K562 (cell line): ENCODE data around the gene ITGA11. TPM values are rescaled to one million over a fixed set of nuclear protein-coding genes. Genes with fewer than 3 reads are reported as not detected.

Experiments
- ATAC-seq: fragments of 200-7000 bp; cut with Tn5 transposase; 3 replicates; pipeline ENCODE4 v1.9.1; 2020; ENCODE audit warnings: moderate library complexity
- BruUV-seq: library from RNA; stranded (reverse); fragments of 400-500 nt; replicated peaks from 2 replicates; lab custom pipeline; 2021; lab: Mats Ljungman, UMichigan
- CTCF ChIA-PET: fragments of 300-600 bp; formaldehyde crosslinking; extraction: SDS; loops from one replicate; lab custom pipeline; 2021; ENCODE audit warnings: low intra/inter-chr PET ratio; lab: Yijun Ruan, JAX
- POLR2A ChIA-PET: fragments of 300-600, 350-650 bp; sonication (Branson Sonifier 250); formaldehyde crosslinking; extraction: SDS; loops from one replicate; lab custom pipeline; 2021; ENCODE audit warnings: antibody characterized with exemption, inconsistent platforms; lab: Yijun Ruan, JAX
- DNase-seq, 4 experiments: peaks; one replicate each; pipeline versions ENCODE4 v3.0.0 to v3.0.0-alpha.2; 2011 to 2018; ENCODE audit warnings: low spot score in 3 of 4, mixed read lengths in 3 of 4; ENCODE audit errors: extremely low read depth in 1 of 4
- FAIRE-seq: peaks from 2 replicates; lab custom pipeline; 2011; peaks lifted over from hg19 to GRCh38; lab: Jason Lieb, UNC
- H2AFZ ChIP-seq: 2 replicates; pipeline ENCODE4 v1.6.0; 2011; ENCODE audit warnings: low read depth, low read length, control low read depth, inconsistent platforms
- H3K27ac ChIP-seq: fragments of 200-600 bp; 3 replicates; pipeline ENCODE4 v1.8.0; 2011; ENCODE audit warnings: low read depth, mild to moderate bottlenecking, control low read depth, inconsistent platforms, low read length, moderate library complexity, mixed read lengths; ENCODE audit errors: extremely low read depth
- H3K27me3 ChIP-seq, 2 experiments: fragments of 300-600 bp in 1 of 2; 2 replicates in 1 of 2; 3 replicates in 1 of 2; pipeline versions ENCODE4 v1.6.0 to v1.8.0; 2011; ENCODE audit warnings: inconsistent platforms in 2 of 2, low read length in 2 of 2, mild to moderate bottlenecking in 1 of 2, mixed read lengths in 1 of 2, moderate library complexity in 1 of 2; ENCODE audit not compliant: control insufficient read depth in 2 of 2, insufficient read depth in 2 of 2
- H3K36me3 ChIP-seq: fragments of 300-600 bp; 3 replicates; pipeline ENCODE4 v1.8.0; 2011; ENCODE audit warnings: mild to moderate bottlenecking, low read length, inconsistent platforms; ENCODE audit not compliant: control insufficient read depth, insufficient read depth
- H3K4me1 ChIP-seq, 2 experiments: fragments of 200-600 bp in 1 of 2; replicated peaks in 1 of 2; 2 replicates in 1 of 2; 3 replicates in 1 of 2; pipeline versions ENCODE4 v1.5.1 to v1.8.0; 2011; ENCODE audit warnings: inconsistent platforms in 2 of 2, low read length in 2 of 2, mild to moderate bottlenecking in 1 of 2, mixed read lengths in 1 of 2, moderate library complexity in 1 of 2; ENCODE audit not compliant: control insufficient read depth in 2 of 2, insufficient read depth in 2 of 2
- H3K4me2 ChIP-seq: 2 replicates; pipeline ENCODE4 v1.6.1; 2011; ENCODE audit warnings: low read length, control low read depth, inconsistent platforms, mixed read lengths; ENCODE audit not compliant: insufficient read depth
- H3K4me3 ChIP-seq: fragments of 200-600 bp; sonication (generic), shearing (Covaris generic); 2 replicates; pipeline ENCODE4 v1.5.1; 2016; ENCODE audit warnings: control low read depth, inconsistent platforms
- H3K79me2 ChIP-seq: fragments of 200-600 bp; 3 replicates; pipeline ENCODE4 v1.8.0; 2011; ENCODE audit warnings: low read length, inconsistent platforms; ENCODE audit not compliant: control insufficient read depth, insufficient read depth
- H3K9ac ChIP-seq, 2 experiments: 2 replicates each; pipeline versions ENCODE4 v1.6.0 to v1.6.1; 2011; ENCODE audit warnings: low read depth in 2 of 2, low read length in 2 of 2, control low read depth in 1 of 2, inconsistent platforms in 1 of 2, mild to moderate bottlenecking in 1 of 2, mixed read lengths in 1 of 2; ENCODE audit not compliant: insufficient read depth in 1 of 2
- H3K9me1 ChIP-seq: one replicate; pipeline ENCODE4 v1.6.0; 2011; ENCODE audit warnings: inconsistent platforms, mild to moderate bottlenecking, low read length, moderate library complexity; ENCODE audit not compliant: control insufficient read depth, insufficient read depth
- H3K9me3 ChIP-seq: replicated peaks from 2 replicates; pipeline ENCODE4 v1.5.1; 2011; ENCODE audit warnings: low read depth, low read length, inconsistent platforms; ENCODE audit not compliant: control insufficient read depth, insufficient read depth
- H4K20me1 ChIP-seq: replicated peaks from 2 replicates; pipeline ENCODE4 v1.6.1; 2011; ENCODE audit warnings: low read length, inconsistent platforms, mixed read lengths; ENCODE audit not compliant: control insufficient read depth, insufficient read depth
- BCLAF1 ChIP-seq, 2 experiments: fragments of 450-650 bp in 1 of 2; IDR thresholded peaks; 2 replicates each; pipeline ENCODE4 v1.6.1; 2011 to 2017; ENCODE audit warnings: low read depth in 2 of 2, antibody characterized with exemption in 1 of 2, borderline replicate concordance in 1 of 2, low read length in 1 of 2, mild to moderate bottlenecking in 1 of 2, mixed read lengths in 1 of 2; ENCODE audit not compliant: control insufficient read depth in 1 of 2
- CBX1 ChIP-seq: sonication (generic); IDR thresholded peaks from 2 replicates; pipeline ENCODE4 v1.6.1; 2016; ENCODE audit warnings: antibody characterized with exemption, low read depth, mild to moderate bottlenecking
- FOXK1 ChIP-seq: sonication (generic); formaldehyde crosslinking; IDR thresholded peaks from 2 replicates; pipeline ENCODE4 v1.8.0; 2022; ENCODE audit warnings: missing genetic modification reagents, mild to moderate bottlenecking, borderline replicate concordance
- HDAC6 ChIP-seq: IDR thresholded peaks from 2 replicates; pipeline ENCODE4 v1.6.1; 2012; ENCODE audit warnings: low read depth, mild to moderate bottlenecking, control low read depth, inconsistent platforms, low read length, moderate library complexity
- HOMEZ ChIP-seq: fragments of 250-450 bp; sonication (Bioruptor Pico); IDR thresholded peaks from 2 replicates; pipeline ENCODE4 v1.4.0; 2020; ENCODE audit warnings: mild to moderate bottlenecking, moderate library complexity
- SPI1 ChIP-seq: IDR thresholded peaks from 2 replicates; pipeline ENCODE4 v1.6.1; 2011; ENCODE audit warnings: low read depth, low read length, control low read depth, borderline replicate concordance
- USF1 ChIP-seq: sonication (generic); formaldehyde crosslinking; IDR thresholded peaks from 2 replicates; pipeline ENCODE4 v1.9.0; 2022; ENCODE audit warnings: mild to moderate bottlenecking, missing genetic modification reagents
- ZBTB1 ChIP-seq: sonication (generic); formaldehyde crosslinking; IDR thresholded peaks from 2 replicates; pipeline ENCODE4 v1.8.1; 2023; ENCODE audit warnings: missing genetic modification reagents, low read depth, mild to moderate bottlenecking, borderline replicate concordance
- ZFP1 ChIP-seq: fragments of 450-650 bp; formaldehyde crosslinking; IDR thresholded peaks from 2 replicates; pipeline ENCODE4 v1.4.0; 2020; ENCODE audit warnings: mild to moderate bottlenecking, mixed read lengths
- ZNF431 ChIP-seq: sonication (generic); formaldehyde crosslinking; IDR thresholded peaks from 2 replicates; pipeline ENCODE4 v1.8.0; 2022; ENCODE audit warnings: mild to moderate bottlenecking, missing genetic modification reagents
- WGBS: fragments of 100-300 bp; shearing (Covaris generic); methylation state at CpG from one replicate; pipeline ENCODE4 v1.1.6; 2016; ENCODE audit warnings: low coverage, mixed read lengths; ENCODE audit not compliant: insufficient coverage; ENCODE audit errors: missing lambda C conversion rate; 5-methylcytosine and 5-hydroxymethylcytosine counted together
- in situ Hi-C: fragments of 300-500 bp; cut with MboI; formaldehyde crosslinking; loops from 4 replicates; pipeline ENCODE4 v1.15.0; 2018; ENCODE audit warnings: inconsistent platforms, mixed read lengths
- intact Hi-C: fragments of 100-400 bp; cut with micrococcal nuclease; formaldehyde crosslinking; loops from 2 replicates; pipeline ENCODE4 v1.14.2; 2022
- polyA plus RNA-seq, 8 experiments: library from polyadenylated mRNA; depleted of rRNA in 4 of 8; stranded (reverse) in 5 of 8; unstranded in 3 of 8; fragments of >200 nt; fragmentation: Nextera tagmentation in 2 of 8; fragmentation: Illumina TruSeq in 1 of 8; extraction: Ambion mirVana in 2 of 8; extraction: Trizol in 1 of 8; gene quantifications; 2 replicates each; pipeline versions ENCODE4 v1.2.1 to v1.2.3, GENCODE V29; 2011 to 2014; ENCODE audit warnings: inconsistent platforms in 1 of 8, missing spikeins in 1 of 8
- total RNA-seq, 7 experiments: library from RNA; depleted of rRNA in 6 of 7; stranded (reverse); fragments of >200 nt in 6 of 7; fragmentation: Illumina TruSeq in 2 of 7; extraction: Trizol in 2 of 7; gene quantifications; 2 replicates each; pipeline versions ENCODE4 v1.2.1 to v1.2.3, GENCODE V29; 2011 to 2021; ENCODE audit warnings: low replicate concordance in 1 of 7

The ITGA11 gene
- total and polyA plus RNA-seq, 9 of the 15 experiments (the other 6 are each of a cell fraction or from before 2014, with no cell fraction given) = 0.01 TPM; not detected in 8

- POLR2A ChIA-PET = no interaction called here
- Histone ChIP-seq H4K20me1 (no peaks in the 10 kb centered on the region), H3K27ac (no peak overlapping the region), H3K4me1 (no peaks in the 10 kb centered on the region), H3K9me1 (no peaks in the 10 kb centered on the region), H3K36me3 (no peaks in the 10 kb centered on the region), H3K79me2 (no peaks in the 10 kb centered on the region), H3K9me3 (no peaks in the 10 kb centered on the region), H3K27me3 (peaks cover 0 to 13% of the 10 kb centered on the region in 2 experiments; a peak in 2 of 5 replicates), H2AFZ (no peak overlapping the region), H3K9ac (no peak overlapping the region), H3K4me2 (no peak overlapping the region), H3K4me3 (no peak overlapping the region)
- FAIRE-seq (no peak), DNase-seq (no peak), ATAC-seq (no peak)
- in situ Hi-C loops = no loop called here
- CTCF ChIA-PET = no interaction called here
- intact Hi-C loops = no loop called here
- TF ChIP-seq ZFP1 (CRISPR knock-in tag) = no peak
- TF ChIP-seq CBX1 = no peak
- no peak for TF ChIP-seq HDAC6
- BruUV-seq = no TSS peak
Observed at GRCh38 chr15:68444336-68444735, 12.4 kb upstream of the ITGA11 start.

GRCh38 chr15:68442903-68443302, 10.9 kb upstream of the ITGA11 start:
- no peak overlapping the region for H2AFZ ChIP-seq
- intact Hi-C loops (no loop called here), in situ Hi-C loops (no loop called here)
- H3K4me3 ChIP-seq = no peak overlapping the region
- no peaks in the 10 kb centered on the region for H3K9me1 ChIP-seq
- H3K9me3 ChIP-seq = no peaks in the 10 kb centered on the region
- no peaks in the 10 kb centered on the region for H3K36me3 ChIP-seq
- CTCF ChIA-PET = no interaction called here
- BruUV-seq = no TSS peak
- no peaks in the 10 kb centered on the region for H3K4me1 ChIP-seq
- ATAC-seq (no peak), DNase-seq (no peak), FAIRE-seq (no peak)
- peaks cover 0 to 11% of the 10 kb centered on the region in 2 experiments; a peak in 2 of 5 replicates for H3K27me3 ChIP-seq
- 3% methylated on average over 2 of the region's 2 CpGs for WGBS
- no peaks in the 10 kb centered on the region for H4K20me1 ChIP-seq
- H3K79me2 ChIP-seq = no peaks in the 10 kb centered on the region
- no peak overlapping the region for H3K4me2 ChIP-seq
- POLR2A ChIA-PET = interaction anchor here (1.0 kb wide), 1 partner anchor 19 kb away, joined by 3 read pairs; no protein-coding TSS in a partner anchor
- no peak overlapping the region for H3K27ac ChIP-seq
- no peak overlapping the region for H3K9ac ChIP-seq
- TF ChIP-seq USF1 (CRISPR knock-in tag) = no peak
- TF ChIP-seq FOXK1 (CRISPR knock-in tag) = no peak
- TF ChIP-seq SPI1 = no peak
- no peak for TF ChIP-seq ZNF431 (CRISPR knock-in tag)
- TF ChIP-seq ZBTB1 (CRISPR knock-in tag) = no peak
- no peak for TF ChIP-seq BCLAF1 (IDR thresholded peaks at IDR 0.05; ENCODE audit: borderline replicate concordance in 1 of 2, control insufficient read depth in 1 of 2, low read depth in 2 of 2, low read length in 1 of 2)
- TF ChIP-seq HOMEZ (CRISPR knock-in tag) = no peak
